GM20000 (cell line): ENCODE data around the gene TSPAN14.

ENCODE experiments used
- DNase-seq: peaks from one replicate; pipeline ENCODE4 v3.0.0; 2012; ENCODE audit warnings: low spot score
- TF ChIP-seq, protein P1 (sequence below): IDR thresholded peaks from 2 replicates; pipeline ENCODE4 v1.5.1; 2012; ENCODE audit warnings: mild to moderate bottlenecking, control low read depth; ENCODE audit errors: extremely low read depth, missing control alignments

The TSPAN14 gene

DNA sequence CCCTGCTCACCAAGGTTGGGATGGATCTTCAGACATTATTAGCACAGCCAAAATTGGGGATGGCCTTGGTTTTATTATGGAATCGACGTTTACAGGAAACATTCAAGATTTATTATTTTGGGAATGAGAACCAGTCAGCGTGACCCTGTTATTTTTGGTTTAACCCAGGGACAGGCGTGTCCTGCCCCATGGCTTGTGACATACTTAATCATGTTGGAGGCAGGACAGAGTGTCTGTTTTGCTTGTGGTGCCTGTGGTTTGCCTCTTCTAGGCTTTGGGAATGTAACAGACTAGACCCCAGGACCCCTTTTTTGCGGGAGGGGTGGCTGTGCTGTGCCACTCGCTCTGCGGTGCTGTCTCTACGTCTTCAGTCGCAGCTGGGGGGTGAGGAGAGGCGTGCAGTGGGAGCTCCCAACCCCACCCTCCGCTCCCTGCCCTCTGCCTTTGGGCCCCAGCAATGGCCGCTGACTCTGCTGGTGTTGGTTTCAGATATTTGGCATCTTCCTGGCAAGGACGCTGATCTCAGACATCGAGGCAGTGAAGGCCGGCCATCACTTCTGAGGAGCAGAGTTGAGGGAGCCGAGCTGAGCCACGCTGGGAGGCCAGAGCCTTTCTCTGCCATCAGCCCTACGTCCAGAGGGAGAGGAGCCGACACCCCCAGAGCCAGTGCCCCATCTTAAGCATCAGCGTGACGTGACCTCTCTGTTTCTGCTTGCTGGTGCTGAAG is 63.5 kb downstream of the TSPAN14 start:
- TF ChIP-seq, protein P1, sequence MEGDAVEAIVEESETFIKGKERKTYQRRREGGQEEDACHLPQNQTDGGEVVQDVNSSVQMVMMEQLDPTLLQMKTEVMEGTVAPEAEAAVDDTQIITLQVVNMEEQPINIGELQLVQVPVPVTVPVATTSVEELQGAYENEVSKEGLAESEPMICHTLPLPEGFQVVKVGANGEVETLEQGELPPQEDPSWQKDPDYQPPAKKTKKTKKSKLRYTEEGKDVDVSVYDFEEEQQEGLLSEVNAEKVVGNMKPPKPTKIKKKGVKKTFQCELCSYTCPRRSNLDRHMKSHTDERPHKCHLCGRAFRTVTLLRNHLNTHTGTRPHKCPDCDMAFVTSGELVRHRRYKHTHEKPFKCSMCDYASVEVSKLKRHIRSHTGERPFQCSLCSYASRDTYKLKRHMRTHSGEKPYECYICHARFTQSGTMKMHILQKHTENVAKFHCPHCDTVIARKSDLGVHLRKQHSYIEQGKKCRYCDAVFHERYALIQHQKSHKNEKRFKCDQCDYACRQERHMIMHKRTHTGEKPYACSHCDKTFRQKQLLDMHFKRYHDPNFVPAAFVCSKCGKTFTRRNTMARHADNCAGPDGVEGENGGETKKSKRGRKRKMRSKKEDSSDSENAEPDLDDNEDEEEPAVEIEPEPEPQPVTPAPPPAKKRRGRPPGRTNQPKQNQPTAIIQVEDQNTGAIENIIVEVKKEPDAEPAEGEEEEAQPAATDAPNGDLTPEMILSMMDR: no peak
- no peak for DNase-seq

DNA sequence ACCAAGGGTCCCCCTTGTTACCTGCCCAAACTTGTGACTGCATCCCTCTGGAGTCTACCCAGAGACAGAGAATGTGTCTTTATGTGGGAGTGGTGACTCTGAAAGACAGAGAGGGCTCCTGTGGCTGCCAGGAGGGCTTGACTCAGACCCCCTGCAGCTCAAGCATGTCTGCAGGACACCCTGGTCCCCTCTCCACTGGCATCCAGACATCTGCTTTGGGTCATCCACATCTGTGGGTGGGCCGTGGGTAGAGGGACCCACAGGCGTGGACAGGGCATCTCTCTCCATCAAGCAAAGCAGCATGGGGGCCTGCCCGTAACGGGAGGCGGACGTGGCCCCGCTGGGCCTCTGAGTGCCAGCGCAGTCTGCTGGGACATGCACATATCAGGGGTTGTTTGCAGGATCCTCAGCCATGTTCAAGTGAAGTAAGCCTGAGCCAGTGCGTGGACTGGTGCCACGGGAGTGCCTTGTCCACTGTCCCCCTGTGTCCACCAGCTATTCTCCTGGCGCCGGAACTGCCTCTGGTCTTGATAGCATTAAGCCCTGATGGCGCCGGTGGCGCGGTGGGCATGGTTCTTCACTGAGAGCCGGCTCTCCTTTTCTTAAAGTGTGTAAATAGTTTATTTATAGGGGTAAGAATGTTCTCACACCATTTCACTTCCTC is 64.2 kb downstream of the TSPAN14 start:
- TF ChIP-seq, protein P1: no peak
- no peak for DNase-seq

DNA sequence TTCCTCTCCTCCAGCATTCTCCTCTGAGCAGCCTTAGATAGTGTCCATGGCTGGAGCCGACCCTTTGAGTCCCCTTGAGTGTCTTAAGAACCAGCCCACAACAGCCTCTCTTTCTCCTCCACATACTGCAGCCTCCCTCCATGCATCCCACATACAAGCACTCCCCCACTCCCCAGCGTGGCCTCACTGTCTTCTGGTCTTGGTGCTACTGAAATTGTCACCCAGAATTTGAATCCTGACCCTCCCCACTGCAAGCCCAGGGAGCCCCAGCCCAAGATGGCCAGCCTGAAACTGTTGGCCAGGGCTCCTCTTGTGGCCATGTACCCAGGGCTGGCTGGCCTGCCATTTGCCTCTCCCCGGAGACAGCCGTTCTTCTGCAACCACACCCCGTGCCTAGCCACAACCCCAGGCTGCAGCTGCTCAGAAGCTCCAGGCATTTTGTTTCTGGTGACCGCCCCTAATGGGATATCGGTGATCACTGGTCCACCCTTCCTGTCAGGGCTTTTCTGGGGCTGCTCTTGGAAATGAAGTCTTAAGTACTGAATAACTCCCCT is 64.8 kb downstream of the TSPAN14 start:
- TF ChIP-seq, protein P1: no peak
- DNase-seq: no peak

DNA sequence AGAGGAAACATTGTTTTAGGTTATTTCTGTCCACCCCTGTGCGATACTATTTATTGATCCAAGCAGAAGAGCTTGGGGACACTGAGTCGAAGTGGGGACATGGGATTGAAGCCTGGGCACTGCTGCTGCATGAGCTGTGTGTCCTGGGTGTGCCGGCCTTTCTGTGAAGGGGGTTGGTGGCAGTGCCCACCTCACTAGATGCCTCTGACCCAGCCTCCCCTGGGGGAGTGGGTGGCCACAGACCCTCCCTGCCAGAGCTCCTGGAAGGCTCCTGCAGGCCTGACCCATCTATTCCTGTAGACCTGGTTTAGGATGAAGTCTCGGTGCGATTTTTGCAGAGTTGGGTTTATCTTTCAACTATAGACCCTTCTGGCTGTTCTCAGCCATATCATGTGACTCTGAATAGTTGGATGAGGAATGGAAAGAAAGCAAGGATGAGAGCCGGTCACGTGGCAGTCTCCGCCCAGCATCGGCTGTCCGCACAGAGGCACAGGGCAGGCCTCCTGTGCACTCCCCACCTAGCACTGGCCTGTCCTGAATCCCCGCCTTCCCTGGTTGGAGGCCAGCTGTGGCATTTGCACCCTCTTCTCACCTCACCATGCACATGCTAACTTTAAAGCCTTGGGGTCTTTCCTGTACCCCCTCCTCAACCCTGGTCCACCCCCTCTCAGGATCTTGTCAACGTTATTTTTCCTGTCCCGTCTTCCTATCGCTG is 66.0 kb downstream of the TSPAN14 start:
- TF ChIP-seq, protein P1: no peak
- no peak for DNase-seq

DNA sequence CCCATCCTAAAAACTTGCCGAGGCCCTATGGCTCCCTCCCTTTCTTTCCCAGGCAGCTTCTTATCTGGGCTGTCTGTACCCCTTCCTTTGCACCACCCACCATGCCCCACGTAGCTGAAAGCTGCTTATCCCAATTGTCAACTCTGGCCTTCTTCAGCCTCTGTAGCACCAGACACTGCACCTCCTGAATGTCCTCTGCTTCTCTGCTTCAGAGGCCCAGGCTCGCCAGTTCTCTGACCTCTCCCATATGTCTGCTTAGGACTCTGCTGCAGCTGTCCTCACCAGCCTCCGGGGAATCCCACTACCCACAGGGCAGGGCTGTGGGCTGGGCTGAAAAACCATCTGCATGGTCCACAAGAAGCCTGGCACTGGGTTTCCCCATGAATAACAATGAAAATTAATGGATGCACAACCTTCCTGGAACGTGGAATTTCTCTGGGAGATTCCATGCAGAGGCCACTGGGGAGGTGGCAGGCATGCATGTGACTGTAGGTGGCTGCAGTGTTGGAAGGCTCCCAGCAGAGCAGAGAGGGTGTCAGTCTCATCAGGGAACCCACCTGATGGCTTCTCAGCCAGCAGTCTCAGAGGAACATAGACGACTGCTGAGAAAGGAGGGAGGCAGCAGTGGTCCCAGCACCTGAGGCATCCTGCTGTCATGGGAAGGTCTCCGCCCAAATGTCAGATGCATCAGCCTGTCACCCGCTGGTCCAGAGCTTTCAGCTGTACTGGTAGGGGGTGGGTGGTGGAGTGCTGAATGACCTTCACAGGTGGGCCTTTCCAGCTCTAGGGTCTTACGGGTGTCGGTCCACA is 66.8 kb downstream of the TSPAN14 start:
- TF ChIP-seq, protein P1: no peak
- DNase-seq: no peak

DNA sequence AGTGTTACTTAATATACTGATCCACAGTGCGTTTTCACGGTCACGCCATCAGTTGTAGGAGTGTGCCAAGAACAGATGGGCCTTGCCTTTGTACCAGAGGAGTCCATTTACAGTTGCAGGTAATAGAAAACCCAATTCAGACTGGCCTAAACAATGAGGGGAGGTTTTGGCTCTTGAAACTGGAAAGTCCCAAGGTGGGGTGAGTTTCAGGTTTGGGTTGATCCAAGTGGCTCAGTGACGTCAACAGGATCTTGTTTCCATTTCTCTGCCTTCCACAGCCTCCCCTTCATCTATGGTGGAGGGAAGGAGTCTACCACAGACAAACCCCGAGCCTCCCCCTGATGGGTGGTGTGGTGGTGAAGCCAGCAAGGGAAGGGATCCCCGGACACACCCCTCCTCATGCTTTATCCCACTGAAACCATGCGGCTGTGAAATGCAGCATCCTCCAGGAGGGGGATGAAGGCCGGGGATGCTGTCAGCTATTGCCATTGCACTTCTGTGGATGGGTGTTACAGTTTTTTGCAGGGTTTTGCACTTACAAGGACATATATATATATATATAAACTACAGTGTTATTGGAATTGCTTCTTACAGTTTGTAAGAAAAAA is 68.8 kb downstream of the TSPAN14 start:
- TF ChIP-seq, protein P1: no peak
- no peak for DNase-seq
